GM23338 (cell line): ENCODE data around the gene SLC44A1.

Experiments
- CREB1 ChIP-seq: fragments of 250-450 bp; sonication (Bioruptor Pico); IDR thresholded peaks from 2 replicates; pipeline ENCODE4 v1.5.0; 2020; ENCODE audit warnings: low read depth, mild to moderate bottlenecking, moderate library complexity
- CTCF ChIP-seq, 2 experiments: fragments of 200-600 bp in 1 of 2; sonication (generic) in 1 of 2; conservative IDR thresholded peaks; 2 replicates each; pipeline versions ENCODE4 v1.5.1 to v1.6.1; 2016 to 2017; ENCODE audit warnings: antibody characterized with exemption in 2 of 2, low read depth in 2 of 2, mild to moderate bottlenecking in 2 of 2, moderate library complexity in 1 of 2
- POLR2AphosphoS5 ChIP-seq: IDR thresholded peaks from 2 replicates; pipeline ENCODE4 v1.6.1; 2016; ENCODE audit warnings: antibody characterized with exemption, low read depth
- TF ChIP-seq, protein P1 (sequence below): IDR thresholded peaks from 2 replicates; pipeline ENCODE4 v1.6.1; 2016; ENCODE audit warnings: antibody characterized with exemption

- TF ChIP-seq CTCF (conservative IDR thresholded peaks at IDR 0.05; ENCODE audit: low read depth in 2 of 2): no peak
- TF ChIP-seq CREB1 (CRISPR knock-in tag): no peak
- TF ChIP-seq, protein P1, sequence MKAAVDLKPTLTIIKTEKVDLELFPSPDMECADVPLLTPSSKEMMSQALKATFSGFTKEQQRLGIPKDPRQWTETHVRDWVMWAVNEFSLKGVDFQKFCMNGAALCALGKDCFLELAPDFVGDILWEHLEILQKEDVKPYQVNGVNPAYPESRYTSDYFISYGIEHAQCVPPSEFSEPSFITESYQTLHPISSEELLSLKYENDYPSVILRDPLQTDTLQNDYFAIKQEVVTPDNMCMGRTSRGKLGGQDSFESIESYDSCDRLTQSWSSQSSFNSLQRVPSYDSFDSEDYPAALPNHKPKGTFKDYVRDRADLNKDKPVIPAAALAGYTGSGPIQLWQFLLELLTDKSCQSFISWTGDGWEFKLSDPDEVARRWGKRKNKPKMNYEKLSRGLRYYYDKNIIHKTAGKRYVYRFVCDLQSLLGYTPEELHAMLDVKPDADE: no peak
- no peak for TF ChIP-seq POLR2AphosphoS5
Observed at GRCh38 chr9:105275938-105276337, 31.5 kb downstream of the SLC44A1 start.
